Measurements from ENCODE around the gene GSTO2.

The GSTO2 gene

DNA sequence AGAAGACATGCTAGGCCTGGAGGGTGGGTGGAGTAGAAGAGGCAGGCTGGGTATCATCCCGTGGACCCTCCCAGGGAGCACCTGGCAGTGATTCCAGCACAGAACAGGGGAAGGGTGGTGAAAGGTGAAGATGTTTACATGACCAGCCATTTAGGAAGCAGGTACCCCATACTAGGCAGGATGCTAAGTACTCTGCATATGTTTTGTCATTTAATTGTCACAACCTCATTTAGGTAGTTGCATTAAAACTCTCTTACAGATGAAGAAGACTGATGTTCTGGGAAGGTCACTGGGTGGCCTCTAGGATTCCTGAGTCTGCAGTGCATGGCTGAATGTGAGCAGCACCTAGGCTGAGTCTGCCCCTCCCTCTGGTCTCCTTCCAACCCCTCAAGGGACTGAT, 54.1 kb downstream of the GSTO2 start (continued):
- no peak for TF ChIP-seq ZNF146 (tag by site-specific recombination; IDR thresholded peaks at IDR 0.05)

DNA sequence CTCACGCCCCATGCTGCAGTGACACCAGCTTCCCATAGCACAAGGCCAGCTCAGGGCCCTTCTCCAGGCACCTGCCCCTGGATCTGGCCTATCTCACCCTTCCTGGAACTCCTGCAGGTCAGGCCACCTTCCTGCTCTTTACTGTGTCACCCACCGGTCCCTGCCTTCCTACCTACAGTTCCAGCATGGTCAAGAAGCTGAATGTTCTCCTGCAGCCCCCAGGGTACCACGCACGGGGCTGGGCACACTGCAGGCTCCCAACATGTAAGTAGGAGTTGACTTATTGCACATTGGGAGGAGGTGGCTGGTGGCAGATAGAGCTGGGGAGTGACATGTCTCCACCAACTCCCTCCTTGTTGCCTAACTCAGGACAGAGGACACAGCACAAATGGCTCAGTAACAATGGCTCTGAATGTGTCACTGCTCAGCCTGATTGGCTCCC, 54.8 kb downstream of the GSTO2 start:
- no peaks in the 10 kb centered on the region for H3K9me3 ChIP-seq (ENCODE audit: control insufficient read depth, insufficient read depth, low read depth, low read length)
- H3K4me1 ChIP-seq (ENCODE audit: control insufficient read depth, insufficient read depth, low read length): peaks cover 7% of the 10 kb centered on the region
- ChIA-PET POLR2A (no interaction called here), CTCF (no interaction called here)
- H3K27ac ChIP-seq (ENCODE audit: extremely low read depth, low read depth, low read length): no peak overlapping the region
- H3K36me3 ChIP-seq (ENCODE audit: control insufficient read depth in 2 of 2, insufficient read depth in 1 of 2, low read length in 2 of 2): no peaks in the 10 kb centered on the region
- no peak overlapping the region for H3K4me3 ChIP-seq (ENCODE audit: low read depth, low read length)
- TF ChIP-seq ZNF248 (tag by site-specific recombination; IDR thresholded peaks at IDR 0.05) (no peak), ZNF837 (tag by site-specific recombination; IDR thresholded peaks at IDR 0.05) (no peak), ZNF629 (tag by site-specific recombination; IDR thresholded peaks at IDR 0.05) (no peak), HOXC10 (CRISPR knock-in tag; IDR thresholded peaks at IDR 0.05) (no peak), ZNF157 (tag by site-specific recombination; IDR thresholded peaks at IDR 0.05) (no peak), ZNF670 (tag by site-specific recombination; IDR thresholded peaks at IDR 0.05; ENCODE audit: low read depth) (no peak), ZNF600 (tag by site-specific recombination; IDR thresholded peaks at IDR 0.05) (no peak), ZNF266 (tag by site-specific recombination; IDR thresholded peaks at IDR 0.05; ENCODE audit: low read depth) (no peak), ZNF596 (tag by site-specific recombination; IDR thresholded peaks at IDR 0.05) (no peak), MZF1 (tag by site-specific recombination; IDR thresholded peaks at IDR 0.05; ENCODE audit: borderline replicate concordance) (no peak), BCL11B (tag by site-specific recombination; IDR thresholded peaks at IDR 0.05; ENCODE audit: low read depth) (no peak)
- TF ChIP-seq, protein P1, sequence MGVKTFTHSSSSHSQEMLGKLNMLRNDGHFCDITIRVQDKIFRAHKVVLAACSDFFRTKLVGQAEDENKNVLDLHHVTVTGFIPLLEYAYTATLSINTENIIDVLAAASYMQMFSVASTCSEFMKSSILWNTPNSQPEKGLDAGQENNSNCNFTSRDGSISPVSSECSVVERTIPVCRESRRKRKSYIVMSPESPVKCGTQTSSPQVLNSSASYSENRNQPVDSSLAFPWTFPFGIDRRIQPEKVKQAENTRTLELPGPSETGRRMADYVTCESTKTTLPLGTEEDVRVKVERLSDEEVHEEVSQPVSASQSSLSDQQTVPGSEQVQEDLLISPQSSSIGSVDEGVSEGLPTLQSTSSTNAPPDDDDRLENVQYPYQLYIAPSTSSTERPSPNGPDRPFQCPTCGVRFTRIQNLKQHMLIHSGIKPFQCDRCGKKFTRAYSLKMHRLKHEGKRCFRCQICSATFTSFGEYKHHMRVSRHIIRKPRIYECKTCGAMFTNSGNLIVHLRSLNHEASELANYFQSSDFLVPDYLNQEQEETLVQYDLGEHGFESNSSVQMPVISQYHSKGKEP (tag by site-specific recombination; IDR thresholded peaks at IDR 0.05): no peak
- TF ChIP-seq, protein P2, sequence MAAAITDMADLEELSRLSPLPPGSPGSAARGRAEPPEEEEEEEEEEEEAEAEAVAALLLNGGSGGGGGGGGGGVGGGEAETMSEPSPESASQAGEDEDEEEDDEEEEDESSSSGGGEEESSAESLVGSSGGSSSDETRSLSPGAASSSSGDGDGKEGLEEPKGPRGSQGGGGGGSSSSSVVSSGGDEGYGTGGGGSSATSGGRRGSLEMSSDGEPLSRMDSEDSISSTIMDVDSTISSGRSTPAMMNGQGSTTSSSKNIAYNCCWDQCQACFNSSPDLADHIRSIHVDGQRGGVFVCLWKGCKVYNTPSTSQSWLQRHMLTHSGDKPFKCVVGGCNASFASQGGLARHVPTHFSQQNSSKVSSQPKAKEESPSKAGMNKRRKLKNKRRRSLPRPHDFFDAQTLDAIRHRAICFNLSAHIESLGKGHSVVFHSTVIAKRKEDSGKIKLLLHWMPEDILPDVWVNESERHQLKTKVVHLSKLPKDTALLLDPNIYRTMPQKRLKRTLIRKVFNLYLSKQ (tag by site-specific recombination; IDR thresholded peaks at IDR 0.05; ENCODE audit: borderline replicate concordance): no peak
- TF ChIP-seq, protein P3, sequence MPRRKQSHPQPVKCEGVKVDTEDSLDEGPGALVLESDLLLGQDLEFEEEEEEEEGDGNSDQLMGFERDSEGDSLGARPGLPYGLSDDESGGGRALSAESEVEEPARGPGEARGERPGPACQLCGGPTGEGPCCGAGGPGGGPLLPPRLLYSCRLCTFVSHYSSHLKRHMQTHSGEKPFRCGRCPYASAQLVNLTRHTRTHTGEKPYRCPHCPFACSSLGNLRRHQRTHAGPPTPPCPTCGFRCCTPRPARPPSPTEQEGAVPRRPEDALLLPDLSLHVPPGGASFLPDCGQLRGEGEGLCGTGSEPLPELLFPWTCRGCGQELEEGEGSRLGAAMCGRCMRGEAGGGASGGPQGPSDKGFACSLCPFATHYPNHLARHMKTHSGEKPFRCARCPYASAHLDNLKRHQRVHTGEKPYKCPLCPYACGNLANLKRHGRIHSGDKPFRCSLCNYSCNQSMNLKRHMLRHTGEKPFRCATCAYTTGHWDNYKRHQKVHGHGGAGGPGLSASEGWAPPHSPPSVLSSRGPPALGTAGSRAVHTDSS (tag by site-specific recombination; IDR thresholded peaks at IDR 0.05): no peak
- TF ChIP-seq, protein P4, sequence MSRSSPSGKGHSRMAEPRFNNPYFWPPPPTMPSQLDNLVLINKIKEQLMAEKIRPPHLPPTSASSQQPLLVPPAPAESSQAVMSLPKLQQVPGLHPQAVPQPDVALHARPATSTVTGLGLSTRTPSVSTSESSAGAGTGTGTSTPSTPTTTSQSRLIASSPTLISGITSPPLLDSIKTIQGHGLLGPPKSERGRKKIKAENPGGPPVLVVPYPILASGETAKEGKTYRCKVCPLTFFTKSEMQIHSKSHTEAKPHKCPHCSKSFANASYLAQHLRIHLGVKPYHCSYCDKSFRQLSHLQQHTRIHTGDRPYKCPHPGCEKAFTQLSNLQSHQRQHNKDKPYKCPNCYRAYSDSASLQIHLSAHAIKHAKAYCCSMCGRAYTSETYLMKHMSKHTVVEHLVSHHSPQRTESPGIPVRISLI (tag by site-specific recombination; IDR thresholded peaks at IDR 0.05): no peak

DNA sequence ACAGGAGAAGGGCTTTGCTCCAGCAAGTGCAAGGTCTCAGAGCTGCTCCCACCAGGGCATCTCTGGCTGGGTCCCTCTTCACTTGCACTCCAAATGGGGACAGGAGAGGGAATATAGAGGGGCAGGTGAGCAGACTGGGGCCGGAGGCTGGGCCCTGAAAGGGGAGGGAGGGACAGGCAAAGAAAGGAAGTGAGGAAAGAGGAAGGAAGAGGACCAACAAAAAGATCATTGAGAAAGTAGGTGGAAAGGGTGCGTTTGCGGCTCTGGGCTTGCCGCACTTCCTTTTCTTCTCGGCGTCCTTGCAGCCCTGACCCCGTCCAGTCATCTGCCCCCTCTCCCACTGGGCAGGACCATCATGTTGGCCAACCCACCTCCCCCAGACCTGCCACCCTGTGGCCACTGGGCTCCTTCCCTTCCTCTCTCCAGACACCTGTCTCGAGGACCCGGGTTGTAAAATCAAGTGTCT, 55.3 kb downstream of the GSTO2 start:
- H3K4me1 ChIP-seq (ENCODE audit: control insufficient read depth, insufficient read depth, low read length): peaks cover 12% of the 10 kb centered on the region
- no peak overlapping the region for H3K4me3 ChIP-seq (ENCODE audit: low read depth, low read length)
- H3K36me3 ChIP-seq (ENCODE audit: control insufficient read depth in 2 of 2, insufficient read depth in 1 of 2, low read length in 2 of 2): no peaks in the 10 kb centered on the region
- ChIA-PET CTCF (no interaction called here), POLR2A (no interaction called here)
- no peaks in the 10 kb centered on the region for H3K9me3 ChIP-seq (ENCODE audit: control insufficient read depth, insufficient read depth, low read depth, low read length)
- H3K27ac ChIP-seq (ENCODE audit: extremely low read depth, low read depth, low read length): no peak overlapping the region
- TF ChIP-seq TRIM28 (IDR thresholded peaks at IDR 0.05; ENCODE audit: borderline replicate concordance, low read length): no peak
- TF ChIP-seq ZNF837 (tag by site-specific recombination; IDR thresholded peaks at IDR 0.05): no peak
- TF ChIP-seq ZNF184 (tag by site-specific recombination; IDR thresholded peaks at IDR 0.05): no peak
- TF ChIP-seq, protein P1 (tag by site-specific recombination; IDR thresholded peaks at IDR 0.05): no peak
- TF ChIP-seq ZNF211 (tag by site-specific recombination; IDR thresholded peaks at IDR 0.05; ENCODE audit: low read depth): no peak
- TF ChIP-seq, protein P5, sequence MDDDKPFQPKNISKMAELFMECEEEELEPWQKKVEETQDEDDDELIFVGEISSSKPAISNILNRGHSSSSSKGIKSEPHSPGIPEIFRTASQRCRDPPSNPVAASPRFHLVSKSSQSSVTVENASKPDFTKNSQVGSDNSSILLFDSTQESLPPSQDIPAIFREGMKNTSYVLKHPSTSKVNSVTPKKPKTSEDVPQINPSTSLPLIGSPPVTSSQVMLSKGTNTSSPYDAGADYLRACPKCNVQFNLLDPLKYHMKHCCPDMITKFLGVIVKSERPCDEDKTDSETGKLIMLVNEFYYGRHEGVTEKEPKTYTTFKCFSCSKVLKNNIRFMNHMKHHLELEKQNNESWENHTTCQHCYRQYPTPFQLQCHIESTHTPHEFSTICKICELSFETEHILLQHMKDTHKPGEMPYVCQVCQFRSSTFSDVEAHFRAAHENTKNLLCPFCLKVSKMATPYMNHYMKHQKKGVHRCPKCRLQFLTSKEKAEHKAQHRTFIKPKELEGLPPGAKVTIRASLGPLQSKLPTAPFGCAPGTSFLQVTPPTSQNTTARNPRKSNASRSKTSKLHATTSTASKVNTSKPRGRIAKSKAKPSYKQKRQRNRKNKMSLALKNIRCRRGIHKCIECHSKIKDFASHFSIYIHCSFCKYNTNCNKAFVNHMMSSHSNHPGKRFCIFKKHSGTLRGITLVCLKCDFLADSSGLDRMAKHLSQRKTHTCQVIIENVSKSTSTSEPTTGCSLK (tag by site-specific recombination; IDR thresholded peaks at IDR 0.05): no peak
- TF ChIP-seq, protein P6, sequence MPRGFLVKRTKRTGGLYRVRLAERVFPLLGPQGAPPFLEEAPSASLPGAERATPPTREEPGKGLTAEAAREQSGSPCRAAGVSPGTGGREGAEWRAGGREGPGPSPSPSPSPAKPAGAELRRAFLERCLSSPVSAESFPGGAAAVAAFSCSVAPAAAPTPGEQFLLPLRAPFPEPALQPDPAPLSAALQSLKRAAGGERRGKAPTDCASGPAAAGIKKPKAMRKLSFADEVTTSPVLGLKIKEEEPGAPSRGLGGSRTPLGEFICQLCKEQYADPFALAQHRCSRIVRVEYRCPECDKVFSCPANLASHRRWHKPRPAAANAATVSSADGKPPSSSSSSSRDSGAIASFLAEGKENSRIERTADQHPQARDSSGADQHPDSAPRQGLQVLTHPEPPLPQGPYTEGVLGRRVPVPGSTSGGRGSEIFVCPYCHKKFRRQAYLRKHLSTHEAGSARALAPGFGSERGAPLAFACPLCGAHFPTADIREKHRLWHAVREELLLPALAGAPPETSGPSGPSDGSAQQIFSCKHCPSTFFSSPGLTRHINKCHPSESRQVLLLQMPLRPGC (tag by site-specific recombination; IDR thresholded peaks at IDR 0.05): no peak
- TF ChIP-seq ZNF558 (tag by site-specific recombination; IDR thresholded peaks at IDR 0.05): no peak
- no peak for TF ChIP-seq SETDB1 (IDR thresholded peaks at IDR 0.05; ENCODE audit: insufficient read length, low read length)
